Right lobe of liver (tissue), 6 donors: ENCODE data around the gene C8B. TPM values are rescaled to one million over a fixed set of nuclear protein-coding genes. Genes with fewer than 3 reads are reported as not detected.

Experiments used
- ATAC-seq, 4 donors: fragments of 200-7000 bp; cut with Tn5 transposase; one replicate each; pipeline ENCODE4 v1.9.1; 2020; ENCODE audit warnings: mild to moderate bottlenecking in 4 of 4, moderate library complexity in 4 of 4
- DNase-seq, 3 donors: peaks; one replicate each; pipeline ENCODE4 v3.0.0-alpha.2; 2020
- H3K27ac ChIP-seq, 3 donors: fragments of 200-600 bp; one replicate each; pipeline ENCODE4 v1.8.0; 2022
- H3K27me3 ChIP-seq, 2 donors: fragments of 200-600 bp; one replicate each; pipeline ENCODE4 v1.8.0; 2022
- H3K36me3 ChIP-seq, 4 donors: fragments of 200-600 bp; sonication (generic) in 1 of 4; one replicate each; pipeline versions ENCODE4 v1.5.1 to v1.8.0; 2017 to 2022; ENCODE audit warnings: control low read depth in 1 of 4
- H3K4me1 ChIP-seq, 4 donors: fragments of 200-600 bp; sonication (generic) in 1 of 4; one replicate each; pipeline versions ENCODE4 v1.5.1 to v1.8.0; 2017 to 2022; ENCODE audit warnings: control low read depth in 1 of 4
- H3K4me3 ChIP-seq, 3 donors: fragments of 200-600 bp; one replicate each; pipeline ENCODE4 v1.8.0; 2022
- H3K9me3 ChIP-seq, 4 donors: fragments of 200-600 bp; sonication (generic) in 1 of 4; one replicate each; pipeline versions ENCODE4 v1.5.1 to v1.8.0; 2017 to 2022; ENCODE audit warnings: control low read depth in 1 of 4
- CTCF ChIP-seq, 4 donors: fragments of 200-600 bp in 3 of 4; fragments of 450-650 bp in 1 of 4; IDR thresholded peaks; one replicate each; pipeline versions ENCODE4 v1.5.1 to v1.8.0; 2016 to 2022; ENCODE audit warnings: antibody characterized with exemption in 4 of 4, mild to moderate bottlenecking in 2 of 4
- POLR2A ChIP-seq: fragments of 450-650 bp; IDR thresholded peaks from one replicate; pipeline ENCODE4 v1.6.1; 2017; ENCODE audit warnings: antibody characterized with exemption, mild to moderate bottlenecking
- WGBS: methylation state at CpG from one replicate; pipeline ENCODE4 v1.1.6; 2018; ENCODE audit warnings: low coverage, low lambda C conversion rate; ENCODE audit not compliant: insufficient coverage; ENCODE audit errors: missing lambda C conversion rate; 5-methylcytosine and 5-hydroxymethylcytosine counted together
- intact Hi-C, 2 donors: fragments of 100-400 bp; cut with DNase I; formaldehyde crosslinking; loops; one replicate each; pipeline versions ENCODE4 v1.11.2 to v1.14.1; 2022
- total RNA-seq, 6 experiments: library from RNA; depleted of rRNA in 2 of 6; stranded (reverse); fragments of >200 nt in 2 of 6; fragmentation: NEBNext Ultra II Directional in 3 of 6; extraction: Animal tissue kit (Norgen Biotek cat#: 25700) in 3 of 6; gene quantifications; one replicate each; pipeline versions ENCODE4 v1.1.0 to v1.2.4, GENCODE V29; 2016 to 2023
- donor health status: DM: no; HTN: yes; CAD: no.
- donor health status: DM: no; HTN: no; CAD: no.
- donor health status: DM: no; HTN: no; CAD: no.
- donor health status: DM: no; HTN: yes; CAD: no.
- donor health status: DM: no; HTN: yes; CAD: no.

The C8B gene
- total RNA-seq, 6 experiments from 2014 or later: 289 to 573 (median 400) TPM

GRCh38 chr1:56963667-56964066, 2.1 kb downstream of the C8B start:
- ATAC-seq (peak; percentile 24 to 53 (median 38)), DNase-seq (no peak)
- Histone ChIP-seq H3K4me3 (peak overlapping the region; percentile 43 to 67 (median 60)), H3K36me3 (peaks cover 0 to 17% (median 6%) of the 10 kb centered on the region in 4 donors), H3K27ac (peak overlapping the region; percentile 94 to 98 (median 94)), H3K9me3 (no peaks in the 10 kb centered on the region), H3K27me3 (no peaks in the 10 kb centered on the region), H3K4me1 (peaks cover 0 to 63% (median 10%) of the 10 kb centered on the region in 4 donors)
- no peak for TF ChIP-seq POLR2A
- no peak for TF ChIP-seq CTCF (IDR thresholded peaks at IDR 0.05)
- intact Hi-C loops: no loop called here
- WGBS: 35% methylated on average over 4 of the region's 4 CpGs

GRCh38 chr1:56961426-56961825, 4.4 kb downstream of the C8B start:
- intact Hi-C loops: no loop called here
- H3K27me3 ChIP-seq: no peaks in the 10 kb centered on the region
- H3K36me3 ChIP-seq: peaks cover 0 to 32% (median 15%) of the 10 kb centered on the region in 4 donors
- TF ChIP-seq POLR2A: peak; percentile 40
- TF ChIP-seq CTCF (IDR thresholded peaks at IDR 0.05): no peak
- ATAC-seq: no peak
- H3K4me3 ChIP-seq: no peak overlapping the region
- DNase-seq: no peak
- peaks cover 0 to 62% (median 20%) of the 10 kb centered on the region in 4 donors for H3K4me1 ChIP-seq
- peak overlapping the region; percentile 6 to 98 (median 29) for H3K27ac ChIP-seq
- WGBS: 44% methylated on average over 10 of the region's 10 CpGs
- no peaks in the 10 kb centered on the region for H3K9me3 ChIP-seq

GRCh38 chr1:56958526-56958925, 7.3 kb downstream of the C8B start:
- peaks cover 0 to 58% (median 28%) of the 10 kb centered on the region in 4 donors for H3K36me3 ChIP-seq
- peak overlapping the region in 2 of 3 donors; percentile 20 to 63 for H3K27ac ChIP-seq
- 15% methylated on average over 2 of the region's 2 CpGs for WGBS
- ATAC-seq (peak in 3 of 4 donors; percentile 20 to 44 (median 38)), DNase-seq (peak in 1 of 3 donors; percentile 36)
- TF ChIP-seq CTCF (IDR thresholded peaks at IDR 0.05) (no peak), POLR2A (no peak)
- H3K4me3 ChIP-seq: no peak overlapping the region
- no peaks in the 10 kb centered on the region for H3K27me3 ChIP-seq
- peaks cover 0 to 82% (median 25%) of the 10 kb centered on the region in 4 donors for H3K4me1 ChIP-seq
- intact Hi-C loops: no loop called here
- no peaks in the 10 kb centered on the region for H3K9me3 ChIP-seq

GRCh38 chr1:56957931-56958330, 7.9 kb downstream of the C8B start:
- Histone ChIP-seq H3K27ac (peak overlapping the region in 1 of 3 donors; percentile 63), H3K36me3 (peaks cover 0 to 64% (median 33%) of the 10 kb centered on the region in 4 donors), H3K9me3 (no peaks in the 10 kb centered on the region), H3K27me3 (no peaks in the 10 kb centered on the region), H3K4me3 (no peak overlapping the region), H3K4me1 (peaks cover 0 to 84% (median 25%) of the 10 kb centered on the region in 4 donors)
- intact Hi-C loops: no loop called here
- ATAC-seq (peak in 1 of 4 donors; percentile 4), DNase-seq (no peak)
- 34% methylated on average over 3 of the region's 3 CpGs for WGBS
- TF ChIP-seq CTCF (IDR thresholded peaks at IDR 0.05): no peak
- no peak for TF ChIP-seq POLR2A
